B cell (primary cell): ENCODE measurements around the gene KHNYN. TPM values are rescaled to one million over a fixed set of nuclear protein-coding genes. Genes with fewer than 3 reads are reported as not detected.

Source experiments
- ATAC-seq: fragments of 200-7000 bp; cut with Tn5 transposase; one replicate; pipeline ENCODE4 v1.10.0; 2021; ENCODE audit warnings: low read depth, mild to moderate bottlenecking, moderate number of reproducible peaks, moderate library complexity
- CTCF ChIA-PET: fragments of 350-600 bp; sonication (Branson Sonifier 250); formaldehyde crosslinking; loops from one replicate; lab custom pipeline; 2021; ENCODE audit warnings: antibody characterized with exemption, inconsistent platforms; lab: Charles Lee
- POLR2A ChIA-PET: fragments of 350-600 bp; sonication (Branson Sonifier 250); formaldehyde crosslinking; loops from one replicate; lab custom pipeline; 2021; ENCODE audit warnings: antibody characterized with exemption; lab: Charles Lee
- DNase-seq: peaks from one replicate; pipeline ENCODE4 v3.0.0; 2013
- H2AFZ ChIP-seq: 2 replicates; pipeline ENCODE4 v1.6.1; 2012; ENCODE audit warnings: mild to moderate bottlenecking, low read depth, low read length; ENCODE audit not compliant: insufficient read depth, poor library complexity, severe bottlenecking
- H3K27ac ChIP-seq, 2 donors: 1 replicate in 1 of 2; 2 replicates in 1 of 2; pipeline ENCODE4 v1.5.1; 2012 to 2013; ENCODE audit warnings: low read length in 2 of 2, mild to moderate bottlenecking in 2 of 2, moderate library complexity in 1 of 2
- H3K27me3 ChIP-seq, 4 experiments: fragments of 200-600 bp in 1 of 4; sonication (generic) in 1 of 4; replicated peaks in 1 of 4; 1 replicate in 2 of 4; 2 replicates in 2 of 4; pipeline versions ENCODE4 v1.6.1 to v1.7.0; 2013 to 2016; ENCODE audit warnings: low read length in 3 of 4, mild to moderate bottlenecking in 2 of 4, mixed read lengths in 1 of 4, moderate library complexity in 1 of 4; ENCODE audit not compliant: insufficient read depth in 4 of 4, control insufficient read depth in 3 of 4; ENCODE audit errors: control extremely low read depth in 1 of 4
- H3K36me3 ChIP-seq, 2 experiments: replicated peaks in 1 of 2; 1 replicate in 1 of 2; 2 replicates in 1 of 2; pipeline versions ENCODE4 v1.6.1 to v1.7.1; 2013; ENCODE audit warnings: low read length in 1 of 2; ENCODE audit not compliant: insufficient read depth in 2 of 2, control insufficient read depth in 1 of 2; ENCODE audit errors: control extremely low read depth in 1 of 2, extremely low read depth in 1 of 2
- H3K4me1 ChIP-seq, 2 donors: fragments of 200-600 bp in 1 of 2; sonication (generic) in 1 of 2; 1 replicate in 1 of 2; 2 replicates in 1 of 2; pipeline versions ENCODE4 v1.5.1 to v1.6.1; 2013 to 2017; ENCODE audit warnings: low read length in 2 of 2; ENCODE audit not compliant: control insufficient read depth in 2 of 2, insufficient read depth in 2 of 2
- H3K4me2 ChIP-seq: replicated peaks from 2 replicates; pipeline ENCODE3; 2012; ENCODE audit warnings: mild to moderate bottlenecking, low read depth, low read length; ENCODE audit not compliant: poor library complexity, severe bottlenecking
- H3K4me3 ChIP-seq, 5 experiments: fragments of 200-600 bp in 1 of 5; sonication (generic) in 1 of 5; 1 replicate in 3 of 5; 2 replicates in 2 of 5; pipeline versions ENCODE4 v1.5.1 to v1.7.0; 2011 to 2016; ENCODE audit warnings: low read length in 4 of 5, mild to moderate bottlenecking in 4 of 5, low read depth in 2 of 5, control low read depth in 1 of 5, moderate library complexity in 1 of 5; ENCODE audit not compliant: insufficient read depth in 1 of 5; ENCODE audit errors: control extremely low read depth in 1 of 5, extremely low read depth in 1 of 5
- H3K79me2 ChIP-seq: fragments of 200-600 bp; sonication (generic); one replicate; pipeline ENCODE4 v1.6.0; 2016; ENCODE audit warnings: low read length; ENCODE audit not compliant: control insufficient read depth, insufficient read depth
- H3K9ac ChIP-seq: fragments of 200-600 bp; sonication (generic); 2 replicates; pipeline ENCODE4 v1.6.1; 2017; ENCODE audit warnings: mild to moderate bottlenecking, low read length, moderate library complexity
- H3K9me3 ChIP-seq, 3 donors: one replicate each; pipeline versions ENCODE4 v1.6.1 to v1.7.1; 2013; ENCODE audit warnings: low read length in 2 of 3; ENCODE audit not compliant: control insufficient read depth in 2 of 3, insufficient read depth in 1 of 3; ENCODE audit errors: control extremely low read depth in 1 of 3
- H4K20me1 ChIP-seq: 2 replicates; pipeline ENCODE4 v1.6.0; 2012; ENCODE audit warnings: mild to moderate bottlenecking, low read length; ENCODE audit not compliant: insufficient read depth, control insufficient read depth, poor library complexity, severe bottlenecking
- H3K27ac Mint-ChIP-seq: one replicate; pipeline ENCODE4 v1.8.0; 2021; ENCODE audit warnings: mixed read lengths
- H3K27me3 Mint-ChIP-seq: one replicate; pipeline ENCODE4 v1.8.0; 2021; ENCODE audit warnings: mixed read lengths
- H3K4me1 Mint-ChIP-seq: one replicate; pipeline ENCODE4 v1.8.0; 2021; ENCODE audit warnings: mixed read lengths
- H3K4me3 Mint-ChIP-seq: one replicate; pipeline ENCODE4 v1.8.0; 2021; ENCODE audit warnings: mixed read lengths
- H3K9me3 Mint-ChIP-seq: one replicate; pipeline ENCODE4 v1.8.0; 2022; ENCODE audit warnings: mixed read lengths; ENCODE audit not compliant: insufficient read depth
- EZH2 ChIP-seq: IDR thresholded peaks from 2 replicates; pipeline ENCODE4 v1.6.1; 2012; ENCODE audit warnings: borderline replicate concordance, low read depth, mild to moderate bottlenecking, moderate library complexity, low read length; ENCODE audit not compliant: insufficient read depth, poor library complexity, severe bottlenecking
- WGBS: methylation state at CpG from one replicate; pipeline ENCODE4 v1.1.5; 2013; ENCODE audit warnings: missing lambda C conversion rate; ENCODE audit not compliant: insufficient coverage; 5-methylcytosine and 5-hydroxymethylcytosine counted together
- intact Hi-C: fragments of 100-400 bp; cut with micrococcal nuclease; formaldehyde crosslinking; loops from one replicate; pipeline ENCODE4 v1.10.0; 2022
- polyA plus RNA-seq: library from polyadenylated mRNA; depleted of rRNA; stranded (reverse); fragments of >200 nt; gene quantifications from 2 replicates; pipeline ENCODE4 v1.2.3, GENCODE V29; 2012
- total RNA-seq, 2 donors: library from RNA; stranded (reverse); fragments of 120-200 nt in 1 of 2; gene quantifications; 1 replicate in 1 of 2; 2 replicates in 1 of 2; pipeline versions ENCODE4 v1.2.3 to v1.2.4, GENCODE V29; 2013 to 2022
- TF ChIP-seq, protein P1 (sequence below): fragments of 200-600 bp; IDR thresholded peaks from one replicate; pipeline ENCODE4 v1.8.0; 2022; ENCODE audit warnings: antibody characterized with exemption, mild to moderate bottlenecking

KHNYN gene
- total and polyA plus RNA-seq, 2 donors (not counting 1 experiment from before 2014, with no cell fraction given) = 74.4 to 184 TPM

DNA sequence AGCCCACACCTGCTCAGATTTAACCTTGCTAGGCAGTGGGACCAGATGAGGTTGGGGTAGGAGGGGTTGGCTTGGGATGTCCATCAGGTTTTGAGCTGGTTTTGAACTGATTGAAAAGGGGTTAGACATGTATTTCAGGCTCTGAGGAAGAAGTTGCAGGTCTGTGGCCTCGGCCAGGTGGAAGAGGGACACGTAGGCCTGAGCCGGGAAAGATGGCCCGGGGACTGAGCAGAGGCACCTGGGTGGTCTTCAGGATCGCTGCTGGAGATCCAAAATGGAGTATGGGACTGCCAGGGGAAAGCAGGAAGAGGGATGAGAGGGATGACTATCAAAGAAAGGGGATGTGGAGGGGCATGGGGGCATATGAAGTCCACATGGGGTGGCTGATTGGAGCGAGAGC, 23.3 kb upstream of the KHNYN start:
- H3K4me2 ChIP-seq = no peak overlapping the region
- H3K4me1 ChIP-seq = no peaks in the 10 kb centered on the region
- H2AFZ ChIP-seq = no peak overlapping the region
- no peak for ATAC-seq
- peaks cover 0 to 16% (median 8%) of the 10 kb centered on the region in 4 experiments for H3K27me3 ChIP-seq
- H3K27ac Mint-ChIP-seq = no peak overlapping the region
- H3K27ac ChIP-seq = no peak overlapping the region
- H3K4me3 ChIP-seq = no peak overlapping the region
- no peaks in the 10 kb centered on the region for H3K9me3 Mint-ChIP-seq
- no peaks in the 10 kb centered on the region for H3K36me3 ChIP-seq
- TF ChIP-seq, protein P1, sequence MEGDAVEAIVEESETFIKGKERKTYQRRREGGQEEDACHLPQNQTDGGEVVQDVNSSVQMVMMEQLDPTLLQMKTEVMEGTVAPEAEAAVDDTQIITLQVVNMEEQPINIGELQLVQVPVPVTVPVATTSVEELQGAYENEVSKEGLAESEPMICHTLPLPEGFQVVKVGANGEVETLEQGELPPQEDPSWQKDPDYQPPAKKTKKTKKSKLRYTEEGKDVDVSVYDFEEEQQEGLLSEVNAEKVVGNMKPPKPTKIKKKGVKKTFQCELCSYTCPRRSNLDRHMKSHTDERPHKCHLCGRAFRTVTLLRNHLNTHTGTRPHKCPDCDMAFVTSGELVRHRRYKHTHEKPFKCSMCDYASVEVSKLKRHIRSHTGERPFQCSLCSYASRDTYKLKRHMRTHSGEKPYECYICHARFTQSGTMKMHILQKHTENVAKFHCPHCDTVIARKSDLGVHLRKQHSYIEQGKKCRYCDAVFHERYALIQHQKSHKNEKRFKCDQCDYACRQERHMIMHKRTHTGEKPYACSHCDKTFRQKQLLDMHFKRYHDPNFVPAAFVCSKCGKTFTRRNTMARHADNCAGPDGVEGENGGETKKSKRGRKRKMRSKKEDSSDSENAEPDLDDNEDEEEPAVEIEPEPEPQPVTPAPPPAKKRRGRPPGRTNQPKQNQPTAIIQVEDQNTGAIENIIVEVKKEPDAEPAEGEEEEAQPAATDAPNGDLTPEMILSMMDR = no peak
- no peak for TF ChIP-seq EZH2
- peaks cover 38% of the 10 kb centered on the region for H3K27me3 Mint-ChIP-seq
- H3K9me3 ChIP-seq = peaks cover 0 to 3% (median 0%) of the 10 kb centered on the region in 3 donors
- POLR2A ChIA-PET = no interaction called here
- H3K4me1 Mint-ChIP-seq = no peaks in the 10 kb centered on the region
- CTCF ChIA-PET = interaction anchor here (1.7 to 3.0 kb wide), 2 partner anchors 41 to 73 kb away, joined by 7 to 13 read pairs; no protein-coding TSS in a partner anchor
- H3K79me2 ChIP-seq = no peaks in the 10 kb centered on the region
- intact Hi-C loops = no loop called here
- H3K9ac ChIP-seq = no peak overlapping the region
- H4K20me1 ChIP-seq = no peaks in the 10 kb centered on the region
- no peak for DNase-seq
- H3K4me3 Mint-ChIP-seq = no peak overlapping the region
- WGBS = 92% methylated on average over 6 of the region's 6 CpGs

- intact Hi-C loops = no loop called here
- H3K4me3 Mint-ChIP-seq = no peak overlapping the region
- Histone ChIP-seq H3K4me3 (no peak overlapping the region), H3K9me3 (peaks cover 0 to 3% (median 0%) of the 10 kb centered on the region in 3 donors), H3K9ac (no peak overlapping the region), H3K4me1 (no peaks in the 10 kb centered on the region), H2AFZ (no peak overlapping the region), H4K20me1 (no peaks in the 10 kb centered on the region), H3K27me3 (peaks cover 0 to 14% (median 8%) of the 10 kb centered on the region in 4 experiments), H3K4me2 (no peak overlapping the region), H3K27ac (no peak overlapping the region), H3K36me3 (no peaks in the 10 kb centered on the region), H3K79me2 (no peaks in the 10 kb centered on the region)
- WGBS = 92% methylated on average over 18 of the region's 18 CpGs
- peaks cover 33% of the 10 kb centered on the region for H3K27me3 Mint-ChIP-seq
- no peaks in the 10 kb centered on the region for H3K4me1 Mint-ChIP-seq
- no peaks in the 10 kb centered on the region for H3K9me3 Mint-ChIP-seq
- ATAC-seq = no peak
- ChIA-PET POLR2A (no interaction called here), CTCF (interaction anchor here (0.7 to 3.0 kb wide), 3 partner anchors 23 to 75 kb away, joined by 3 to 13 read pairs (median 7); no protein-coding TSS in a partner anchor)
- DNase-seq = no peak
- H3K27ac Mint-ChIP-seq = no peak overlapping the region
- TF ChIP-seq, protein P1 = no peak
- no peak for TF ChIP-seq EZH2
Measured at GRCh38 chr14:24407608-24408325, 22.0 kb upstream of the KHNYN start.
